Activated naive CD4-positive, alpha-beta T cell treated with anti-CD3 and anti-CD28 coated beads, Interleukin-2, amount 50 U/mL, for 24 hours (primary cell): ENCODE measurements around the gene NOL4L.

ENCODE experiments used
- H3K27ac Mint-ChIP-seq: one replicate; pipeline ENCODE4 v1.8.0; 2021; ENCODE audit warnings: mild to moderate bottlenecking, mixed read lengths
- H3K27me3 Mint-ChIP-seq: one replicate; pipeline ENCODE4 v1.8.0; 2021; ENCODE audit warnings: mixed read lengths
- H3K36me3 Mint-ChIP-seq: one replicate; pipeline ENCODE4 v1.8.0; 2021; ENCODE audit warnings: mixed read lengths
- H3K4me1 Mint-ChIP-seq: one replicate; pipeline ENCODE4 v1.8.0; 2021; ENCODE audit warnings: mixed read lengths
- H3K4me3 Mint-ChIP-seq: one replicate; pipeline ENCODE4 v1.8.0; 2021; ENCODE audit warnings: mild to moderate bottlenecking, mixed read lengths
- H3K9me3 Mint-ChIP-seq: one replicate; pipeline ENCODE4 v1.8.0; 2021; ENCODE audit warnings: mixed read lengths

Gene NOL4L

DNA sequence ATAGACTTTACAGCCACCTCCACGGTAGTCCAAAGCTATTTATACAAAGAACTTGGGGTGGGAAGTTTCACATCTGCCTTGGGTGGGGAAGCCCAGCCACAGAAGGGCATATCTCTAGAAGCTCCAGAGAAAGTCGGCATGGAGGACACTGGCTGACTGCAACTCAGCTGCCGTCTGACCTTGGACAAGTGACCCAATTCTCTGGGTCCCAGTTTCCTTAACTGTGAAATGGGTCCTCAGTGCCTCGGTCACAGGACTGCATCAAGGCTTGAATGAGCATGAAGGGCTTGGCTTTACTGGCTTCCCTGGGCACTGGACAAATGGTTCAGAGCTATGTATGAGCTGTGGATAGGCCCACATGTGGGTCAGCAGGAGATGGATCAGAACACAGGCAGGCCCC is 58.6 kb downstream of the NOL4L start:
- Mint-ChIP-seq H3K4me3 (peak overlapping the region; percentile 9), H3K36me3 (no peaks in the 10 kb centered on the region), H3K9me3 (no peaks in the 10 kb centered on the region), H3K27ac (peak overlapping the region; percentile 79), H3K4me1 (peaks cover 94% of the 10 kb centered on the region), H3K27me3 (no peaks in the 10 kb centered on the region)

DNA sequence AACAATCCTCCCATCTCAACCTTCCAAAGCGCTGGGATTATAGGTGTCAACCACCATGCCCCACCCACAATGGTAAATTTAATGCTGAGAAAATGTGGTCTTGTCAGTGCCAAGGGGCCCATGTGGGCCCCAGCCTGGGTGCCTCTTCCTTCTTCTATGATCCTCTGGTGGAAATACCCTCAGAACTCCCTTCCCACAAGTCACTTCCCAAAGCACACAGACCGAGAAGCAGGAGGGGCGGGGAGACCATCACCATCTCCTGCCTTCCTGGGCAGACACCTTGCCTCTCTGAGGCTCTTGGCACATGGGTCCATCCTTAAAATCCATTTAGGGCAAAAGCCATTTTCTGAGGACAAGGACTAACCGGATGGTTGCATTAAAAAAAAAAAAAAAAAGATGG is 59.0 kb downstream of the NOL4L start:
- Mint-ChIP-seq H3K4me1 (peaks cover 96% of the 10 kb centered on the region), H3K4me3 (peak overlapping the region; percentile 30), H3K36me3 (no peaks in the 10 kb centered on the region), H3K27ac (peak overlapping the region; percentile 79), H3K27me3 (no peaks in the 10 kb centered on the region), H3K9me3 (no peaks in the 10 kb centered on the region)

DNA sequence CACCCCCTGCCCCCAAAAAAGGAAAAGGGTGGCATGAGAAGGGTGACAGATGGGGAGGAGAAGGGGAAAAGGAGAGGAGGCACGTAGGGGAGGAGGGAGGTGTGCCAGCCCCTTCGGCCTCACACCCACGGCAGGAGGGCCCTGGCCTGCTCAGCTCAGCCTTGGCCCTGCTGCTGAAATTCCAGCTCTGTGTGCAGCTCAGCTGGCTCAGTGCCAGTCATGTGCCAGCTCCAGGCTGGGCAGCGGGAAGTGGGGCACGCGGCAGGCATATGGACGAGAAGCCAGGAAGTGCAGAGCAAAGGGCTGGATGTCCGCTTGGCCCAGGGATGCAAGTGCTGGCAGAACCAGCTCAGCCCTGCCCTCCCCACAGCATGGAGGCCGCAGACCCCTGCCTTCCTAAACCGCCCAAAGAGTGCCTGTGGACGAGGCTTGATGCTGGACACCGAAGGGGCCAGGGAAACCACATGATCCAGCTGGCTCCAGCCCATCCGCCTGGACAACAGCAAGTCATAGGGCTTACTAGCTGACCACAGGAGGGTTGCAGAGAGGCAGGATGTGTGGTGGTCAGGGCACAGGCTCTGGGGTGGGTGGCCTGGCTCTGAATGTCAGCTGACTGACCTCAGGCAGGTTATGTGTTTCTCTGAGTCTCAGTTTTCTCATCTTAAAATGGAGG is 60.2 kb downstream of the NOL4L start:
- Mint-ChIP-seq H3K27me3 (no peaks in the 10 kb centered on the region), H3K27ac (peak overlapping the region; percentile 51), H3K4me1 (peaks cover 90% of the 10 kb centered on the region), H3K4me3 (no peak overlapping the region), H3K9me3 (no peaks in the 10 kb centered on the region), H3K36me3 (no peaks in the 10 kb centered on the region)

DNA sequence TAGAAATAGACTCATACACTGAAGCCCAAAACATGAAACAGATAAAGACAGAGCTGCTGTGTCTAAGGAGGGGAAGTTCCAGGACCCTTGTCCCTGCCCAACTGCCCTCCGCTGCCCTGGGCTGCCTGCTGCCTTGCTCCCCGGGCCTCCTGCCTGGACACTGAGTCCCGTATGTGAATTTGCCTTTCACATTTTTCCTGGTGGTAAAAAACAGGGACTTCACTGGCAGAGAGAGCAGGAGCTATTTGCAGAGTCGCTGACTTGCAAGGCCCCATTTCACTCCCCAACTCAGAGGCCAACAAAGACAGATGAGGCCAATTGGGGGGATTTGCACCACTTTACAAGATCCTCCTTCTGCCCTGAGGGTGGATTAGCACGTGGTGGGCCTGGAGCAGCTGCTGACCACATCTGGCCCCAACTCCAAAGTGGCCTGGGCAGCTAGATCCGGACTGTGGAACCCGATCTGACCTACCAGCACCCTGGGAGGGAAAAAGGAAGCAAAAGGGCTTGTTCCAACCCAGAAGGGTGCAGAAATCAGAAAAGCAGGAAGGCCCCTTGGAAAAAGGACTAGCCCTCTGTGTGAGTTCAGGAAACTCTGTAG is 61.4 kb downstream of the NOL4L start:
- Mint-ChIP-seq H3K9me3 (no peaks in the 10 kb centered on the region), H3K4me3 (peak overlapping the region; percentile 30), H3K27me3 (no peaks in the 10 kb centered on the region), H3K27ac (peak overlapping the region; percentile 35), H3K4me1 (peaks cover 78% of the 10 kb centered on the region), H3K36me3 (no peaks in the 10 kb centered on the region)

DNA sequence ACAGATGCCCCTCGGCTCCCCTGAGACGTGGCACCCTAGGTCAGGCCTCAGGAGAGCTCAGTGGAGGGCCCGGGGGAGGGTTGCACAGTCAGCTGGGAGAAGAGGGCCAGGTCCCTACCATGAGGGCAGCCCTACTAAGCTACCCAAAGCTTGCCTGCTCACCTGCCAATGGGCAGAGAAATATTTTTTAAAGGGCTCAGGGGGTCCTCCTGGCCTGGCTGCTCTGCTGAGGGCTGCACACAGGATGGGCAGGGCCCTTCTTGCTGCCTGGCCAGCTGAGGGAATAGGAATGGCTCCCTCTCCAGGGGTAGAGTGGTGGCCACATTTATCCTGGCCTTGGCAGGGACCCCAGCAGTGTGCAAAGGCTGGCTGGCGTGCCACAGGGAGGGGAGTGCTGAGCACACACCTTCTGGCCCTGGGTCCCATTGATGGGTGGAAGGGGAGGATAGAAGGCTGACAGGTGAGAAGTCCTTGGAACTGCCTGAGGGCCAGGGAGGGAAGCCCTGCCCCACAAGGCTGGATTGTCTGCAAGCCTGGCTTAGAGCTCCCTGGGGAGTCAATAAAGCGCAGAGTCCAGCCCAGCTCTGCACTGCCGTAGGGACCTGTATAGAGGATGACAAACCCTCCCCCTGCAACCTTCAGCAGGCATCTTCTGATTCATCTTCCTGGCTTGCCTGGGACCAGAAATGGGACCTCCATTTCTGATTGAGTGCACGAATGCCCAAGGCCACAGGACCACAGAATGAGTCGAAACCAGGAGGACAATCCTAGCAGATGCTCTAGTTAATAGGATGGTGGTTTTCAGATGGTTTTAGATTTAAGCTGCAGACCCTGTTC is 62.1 kb downstream of the NOL4L start:
- no peaks in the 10 kb centered on the region for H3K36me3 Mint-ChIP-seq
- no peaks in the 10 kb centered on the region for H3K27me3 Mint-ChIP-seq
- peaks cover 71% of the 10 kb centered on the region for H3K4me1 Mint-ChIP-seq
- H3K4me3 Mint-ChIP-seq, result peak overlapping the region; percentile 30
- H3K9me3 Mint-ChIP-seq, result no peaks in the 10 kb centered on the region
- H3K27ac Mint-ChIP-seq, result peak overlapping the region; percentile 35

DNA sequence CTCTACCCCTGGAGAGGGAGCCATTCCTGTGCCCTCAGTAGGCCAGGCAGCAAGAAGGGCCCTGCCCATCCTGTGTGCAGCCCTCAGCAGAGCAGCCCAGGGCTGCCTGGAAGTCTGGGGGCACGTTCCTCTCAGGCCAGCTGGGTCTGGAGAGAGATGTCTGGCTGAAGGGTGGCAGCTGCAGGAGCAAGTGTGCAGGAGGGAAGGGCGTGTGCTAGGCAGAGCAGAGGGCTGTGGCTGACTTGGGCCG is 62.7 kb downstream of the NOL4L start:
- no peaks in the 10 kb centered on the region for H3K27me3 Mint-ChIP-seq
- no peaks in the 10 kb centered on the region for H3K36me3 Mint-ChIP-seq
- peaks cover 65% of the 10 kb centered on the region for H3K4me1 Mint-ChIP-seq
- H3K9me3 Mint-ChIP-seq, result no peaks in the 10 kb centered on the region
- no peak overlapping the region for H3K4me3 Mint-ChIP-seq
- H3K27ac Mint-ChIP-seq, result peak overlapping the region; percentile 83

DNA sequence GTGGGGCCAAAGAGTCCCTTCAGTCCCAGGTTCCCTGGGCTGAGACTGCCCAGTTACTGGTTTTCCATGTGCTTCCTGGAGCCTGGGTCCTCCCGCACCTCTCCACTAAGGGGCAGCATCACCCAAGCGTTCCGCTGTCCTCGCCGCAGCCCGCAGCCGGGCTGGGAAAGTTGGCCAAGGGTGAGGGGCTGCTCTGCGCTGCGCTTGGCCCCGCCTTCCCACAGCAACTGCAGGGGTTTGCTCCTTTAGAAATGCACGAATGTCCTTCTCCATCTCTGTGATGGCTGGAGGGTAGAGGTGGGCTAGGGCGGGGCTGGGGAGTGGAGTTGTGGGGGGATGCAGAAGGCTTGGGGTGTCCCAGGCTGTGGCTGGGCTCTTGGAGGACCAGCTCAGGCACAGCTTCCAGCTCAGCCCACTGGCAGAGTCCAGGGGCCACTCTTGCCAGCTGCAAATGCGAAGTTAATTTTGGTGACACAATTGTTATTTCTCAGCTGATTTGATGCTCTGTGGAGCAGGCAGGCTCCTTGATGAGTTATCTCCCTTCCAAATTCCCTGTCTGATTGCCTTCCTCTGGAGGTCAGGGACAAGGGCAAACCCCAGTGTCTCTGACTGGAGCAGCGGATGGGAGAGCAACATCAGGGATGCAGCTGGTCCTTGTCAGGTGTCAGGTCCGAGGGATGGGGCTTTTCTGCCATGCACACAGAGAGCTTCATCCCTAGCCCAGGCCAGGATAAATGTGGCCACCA is 63.2 kb downstream of the NOL4L start:
- H3K27ac Mint-ChIP-seq, result peak overlapping the region; percentile 68
- H3K4me1 Mint-ChIP-seq, result peaks cover 60% of the 10 kb centered on the region
- no peaks in the 10 kb centered on the region for H3K36me3 Mint-ChIP-seq
- H3K27me3 Mint-ChIP-seq, result no peaks in the 10 kb centered on the region
- H3K9me3 Mint-ChIP-seq, result no peaks in the 10 kb centered on the region
- no peak overlapping the region for H3K4me3 Mint-ChIP-seq

DNA sequence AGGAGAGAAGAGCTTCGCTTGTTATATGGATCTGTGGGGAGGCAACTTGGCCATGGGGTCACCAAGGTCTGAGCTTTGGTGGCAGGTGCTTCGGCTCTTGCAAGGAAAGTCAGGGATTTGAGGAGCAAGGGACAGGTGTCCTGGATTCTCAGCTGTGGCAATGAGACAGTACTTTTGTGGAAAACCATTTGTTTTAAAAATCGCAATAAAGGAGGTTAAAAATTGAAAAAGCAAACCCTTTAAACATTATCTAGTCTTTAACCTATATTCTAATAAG is 64.3 kb downstream of the NOL4L start:
- H3K36me3 Mint-ChIP-seq, result no peaks in the 10 kb centered on the region
- H3K4me3 Mint-ChIP-seq, result no peak overlapping the region
- H3K27ac Mint-ChIP-seq, result peak overlapping the region; percentile 59
- no peaks in the 10 kb centered on the region for H3K27me3 Mint-ChIP-seq
- H3K4me1 Mint-ChIP-seq, result peaks cover 58% of the 10 kb centered on the region
- no peaks in the 10 kb centered on the region for H3K9me3 Mint-ChIP-seq

DNA sequence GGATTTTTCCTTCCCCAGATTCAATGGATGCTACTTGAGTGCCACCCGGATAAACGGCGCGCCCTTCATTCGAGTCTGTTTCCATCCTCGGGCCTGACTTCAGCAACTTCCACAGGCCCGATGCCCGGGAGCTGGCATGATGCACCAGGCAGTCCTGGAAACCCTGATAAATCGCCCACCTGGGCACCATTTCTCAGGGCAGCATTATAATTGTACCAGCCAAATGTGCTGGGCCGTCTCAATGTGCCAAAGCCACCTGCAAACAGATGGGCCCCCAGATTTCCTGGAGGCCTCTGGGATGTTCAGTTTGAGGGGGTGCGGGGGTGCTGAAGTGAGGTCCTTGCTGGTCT is 65.8 kb downstream of the NOL4L start:
- Mint-ChIP-seq H3K4me1 (peaks cover 60% of the 10 kb centered on the region), H3K4me3 (no peak overlapping the region), H3K9me3 (no peaks in the 10 kb centered on the region), H3K27ac (no peak overlapping the region), H3K27me3 (no peaks in the 10 kb centered on the region), H3K36me3 (peaks cover 2% of the 10 kb centered on the region)

DNA sequence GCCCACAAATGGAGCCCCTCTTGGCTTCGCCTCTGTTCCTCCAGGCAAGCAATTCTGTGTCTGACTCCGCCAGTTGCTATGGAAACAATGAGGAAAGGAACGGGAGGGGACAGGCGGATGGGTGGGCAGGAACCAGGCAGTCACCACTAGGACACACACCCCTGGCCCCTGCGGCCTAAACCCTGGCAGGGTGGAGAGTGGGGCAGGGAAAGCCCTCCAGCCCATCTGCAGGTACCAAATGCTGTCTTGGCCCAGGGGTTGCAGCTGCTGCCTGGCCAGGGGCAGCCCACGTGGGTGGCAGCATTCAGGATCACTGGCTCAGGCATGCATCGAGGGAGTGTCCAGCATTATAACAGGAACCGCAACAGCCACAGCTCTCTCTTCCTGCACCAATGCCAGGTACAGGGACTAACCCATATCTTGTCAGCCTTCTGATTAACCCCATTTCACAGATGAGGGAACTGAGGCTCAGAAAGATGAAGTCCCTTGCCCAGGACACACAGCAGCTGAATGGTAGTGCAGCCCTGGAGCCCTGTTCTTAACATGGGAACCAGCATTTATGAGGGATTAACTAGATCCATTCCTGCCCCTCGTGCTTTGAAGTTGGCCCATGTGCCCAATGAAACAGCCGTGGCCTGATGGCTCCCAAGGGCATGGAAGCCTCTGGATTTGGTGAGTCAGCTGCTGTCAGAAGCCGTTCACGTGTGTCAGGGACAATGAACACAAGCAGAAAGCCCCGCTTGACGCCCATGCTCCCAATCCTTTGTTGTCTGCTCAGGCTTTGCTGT is 66.3 kb downstream of the NOL4L start:
- no peak overlapping the region for H3K27ac Mint-ChIP-seq
- H3K27me3 Mint-ChIP-seq, result no peaks in the 10 kb centered on the region
- no peaks in the 10 kb centered on the region for H3K9me3 Mint-ChIP-seq
- peaks cover 2% of the 10 kb centered on the region for H3K36me3 Mint-ChIP-seq
- peaks cover 60% of the 10 kb centered on the region for H3K4me1 Mint-ChIP-seq
- no peak overlapping the region for H3K4me3 Mint-ChIP-seq

DNA sequence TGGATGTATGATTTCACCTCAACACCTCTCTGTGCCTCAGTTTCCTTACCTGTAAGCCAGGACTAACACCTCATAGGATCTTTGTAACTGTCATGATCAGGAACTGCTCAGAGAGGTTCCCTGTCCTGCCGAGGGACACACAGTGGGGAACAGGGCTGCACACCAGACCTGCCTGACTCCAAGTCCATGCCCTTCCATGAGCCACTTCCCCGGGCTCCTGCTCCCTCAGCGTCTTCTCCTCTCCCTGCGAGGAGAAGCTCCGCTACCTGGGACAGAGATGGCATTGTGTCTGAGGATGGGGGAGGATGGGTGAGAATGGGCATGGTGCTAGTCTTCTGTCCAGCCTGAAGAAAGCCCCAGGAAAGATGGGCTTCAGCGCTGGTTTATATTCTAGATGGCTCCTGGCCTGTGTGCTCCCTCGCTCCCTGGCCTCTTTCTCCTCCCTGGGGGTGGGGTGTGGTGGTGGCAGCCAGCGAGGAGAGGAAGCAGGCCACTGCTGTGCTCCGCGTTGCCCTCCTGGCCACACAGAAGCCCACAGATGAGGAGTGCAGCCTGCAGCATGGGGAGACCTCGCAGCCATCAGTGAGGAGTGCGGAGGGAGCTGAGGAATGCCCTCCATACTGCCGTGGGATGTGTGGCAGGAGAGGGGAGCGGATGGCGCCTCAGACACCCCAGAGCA is 67.1 kb downstream of the NOL4L start:
- Mint-ChIP-seq H3K36me3 (peaks cover 4% of the 10 kb centered on the region), H3K4me1 (peaks cover 60% of the 10 kb centered on the region), H3K27ac (peak overlapping the region; percentile 66), H3K4me3 (peak overlapping the region; percentile 36), H3K9me3 (no peaks in the 10 kb centered on the region), H3K27me3 (no peaks in the 10 kb centered on the region)

DNA sequence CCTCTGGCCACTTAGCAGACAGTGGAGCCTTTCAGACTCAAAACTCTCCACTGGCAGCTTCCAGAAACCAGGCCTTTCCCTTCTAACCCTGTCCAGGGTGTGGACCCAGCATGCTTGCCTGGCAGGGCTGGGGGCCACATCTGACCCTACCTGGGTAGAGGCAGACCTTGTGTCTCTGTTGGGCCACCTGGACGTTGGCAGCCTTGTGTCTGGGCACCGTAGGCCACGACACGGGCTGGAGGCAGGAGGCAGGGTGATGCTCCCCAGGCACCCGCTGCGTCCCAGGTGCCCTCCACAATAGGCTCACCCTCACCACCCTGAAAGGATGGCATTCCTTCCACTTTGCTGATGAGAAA is 67.6 kb downstream of the NOL4L start:
- Mint-ChIP-seq H3K27ac (peak overlapping the region; percentile 66), H3K36me3 (peaks cover 4% of the 10 kb centered on the region), H3K9me3 (no peaks in the 10 kb centered on the region), H3K4me1 (peaks cover 60% of the 10 kb centered on the region), H3K4me3 (no peak overlapping the region), H3K27me3 (no peaks in the 10 kb centered on the region)

DNA sequence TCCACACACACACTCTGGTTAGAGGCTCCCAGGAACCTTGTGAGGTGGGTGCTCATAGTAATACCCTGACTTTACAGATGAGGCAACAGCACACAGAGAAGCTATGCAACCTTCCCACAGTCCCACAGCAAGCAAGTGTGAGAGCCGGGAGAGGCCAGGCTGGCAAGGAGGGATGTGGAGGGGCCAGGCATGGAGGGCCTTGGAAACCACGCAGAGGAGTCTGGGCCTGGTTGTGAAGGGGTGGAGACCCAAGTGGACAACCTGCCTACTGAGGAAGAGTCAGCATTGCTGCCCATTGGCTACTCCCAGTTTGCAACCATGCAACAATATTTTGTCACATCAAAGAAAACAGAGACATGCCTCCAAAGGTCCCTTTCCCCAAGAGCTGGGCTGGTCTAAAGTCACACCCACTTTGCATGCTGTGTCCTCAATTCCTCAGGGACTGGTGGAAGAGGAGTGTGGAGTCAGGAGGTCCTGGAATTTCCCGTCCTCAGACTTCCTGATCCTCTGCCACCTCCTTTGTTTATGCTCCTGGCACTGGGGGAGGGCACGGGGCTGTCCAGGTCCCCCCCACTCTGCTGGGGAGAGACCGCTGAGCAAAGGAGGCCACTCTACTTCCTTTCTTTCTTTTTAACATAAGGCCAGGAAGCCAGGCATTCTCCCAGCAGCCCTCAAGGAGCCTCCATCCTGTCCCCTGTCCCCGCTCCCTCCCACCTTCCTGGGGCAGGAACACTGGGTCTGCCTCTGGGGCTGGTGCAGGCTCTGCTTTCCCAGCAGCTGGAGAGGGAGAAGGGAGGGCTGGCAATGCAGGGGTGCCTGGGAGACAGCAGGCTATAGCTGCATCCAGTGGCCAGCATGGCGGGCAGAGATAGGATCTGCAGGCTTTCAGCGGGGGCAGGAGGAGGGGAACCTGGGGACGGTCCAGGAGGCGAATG is 68.3 kb downstream of the NOL4L start:
- no peaks in the 10 kb centered on the region for H3K9me3 Mint-ChIP-seq
- no peak overlapping the region for H3K4me3 Mint-ChIP-seq
- peak overlapping the region; percentile 76 for H3K27ac Mint-ChIP-seq
- peaks cover 60% of the 10 kb centered on the region for H3K4me1 Mint-ChIP-seq
- H3K36me3 Mint-ChIP-seq, result peaks cover 4% of the 10 kb centered on the region
- H3K27me3 Mint-ChIP-seq, result no peaks in the 10 kb centered on the region

DNA sequence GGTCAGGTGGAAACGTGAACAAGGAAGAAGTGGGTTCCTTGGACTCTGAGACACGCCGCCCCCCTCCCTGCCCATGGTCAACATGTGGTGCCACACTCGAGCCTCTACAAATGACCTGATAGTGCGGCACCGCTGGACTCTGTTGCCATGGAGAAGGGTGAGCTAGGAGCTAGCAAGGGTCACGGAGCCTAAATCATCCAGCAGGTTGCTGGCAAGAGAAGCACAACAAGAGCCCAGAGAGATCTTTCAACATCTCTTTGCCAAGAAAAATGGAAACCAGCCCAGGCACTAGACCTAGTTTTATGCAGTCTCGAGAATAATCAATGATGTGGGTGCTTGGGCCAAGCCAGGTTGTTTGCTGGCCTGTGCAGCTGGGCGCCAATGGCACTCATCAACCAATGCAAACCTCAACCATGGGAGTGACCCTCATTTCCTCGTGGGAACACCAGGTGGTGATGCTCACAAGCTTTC is 69.5 kb downstream of the NOL4L start:
- Mint-ChIP-seq H3K36me3 (peaks cover 4% of the 10 kb centered on the region), H3K27ac (peak overlapping the region; percentile 93), H3K9me3 (no peaks in the 10 kb centered on the region), H3K4me3 (no peak overlapping the region), H3K4me1 (peaks cover 61% of the 10 kb centered on the region), H3K27me3 (no peaks in the 10 kb centered on the region)
